ENCODE results near the gene BRINP3.
"Not testable (repeated sequence)": the region's sequence is repeated elsewhere in the genome, so short reads cannot be mapped to it uniquely, and the experiment has no call there.

Gene BRINP3

DNA sequence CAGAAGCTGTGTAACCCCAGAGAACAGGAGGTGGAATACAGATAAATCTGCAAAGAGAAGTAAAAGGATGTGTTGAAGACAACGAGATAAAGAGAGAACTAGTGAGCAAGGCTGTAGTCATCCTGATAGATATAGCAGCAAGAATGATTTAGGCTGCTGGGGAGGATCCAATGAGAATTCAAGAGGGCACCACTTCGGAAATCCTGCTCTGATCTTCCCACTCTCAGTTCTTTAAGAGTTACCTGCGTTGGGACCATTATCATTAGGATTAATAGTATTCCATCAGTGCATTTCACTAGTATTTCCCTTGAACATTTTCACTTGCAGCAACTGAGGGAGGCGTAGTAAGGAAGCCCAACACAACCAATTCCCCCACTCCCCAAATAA, at the start of gene BRINP3:
Gene BRINP3, minus strand, starts transcription at position 103 of the 387 bp plus-strand sequence.
- peak in 2 of 14 donors; percentile 42 to 78 for DNase-seq

DNA sequence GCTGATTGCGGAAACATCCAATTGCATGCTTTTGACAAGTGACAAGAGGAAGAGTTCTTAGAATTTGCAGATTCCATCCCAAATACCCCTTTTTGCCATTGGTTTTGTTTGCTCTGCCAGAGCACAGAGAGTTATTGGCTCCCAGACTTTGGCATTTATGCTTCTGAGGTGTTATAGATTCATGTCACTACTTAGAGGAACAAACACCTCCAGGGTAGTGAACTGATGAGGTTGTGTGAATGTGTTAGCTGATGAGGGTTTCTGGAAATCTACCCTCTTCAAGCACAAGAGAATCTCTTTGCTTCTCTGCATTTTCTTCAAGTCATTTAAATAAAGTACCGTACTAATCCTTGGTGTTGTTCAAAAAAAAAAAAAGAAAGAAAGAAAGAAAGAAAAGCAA, 33.9 kb upstream of the BRINP3 start:
- DNase-seq, result no peak

DNA sequence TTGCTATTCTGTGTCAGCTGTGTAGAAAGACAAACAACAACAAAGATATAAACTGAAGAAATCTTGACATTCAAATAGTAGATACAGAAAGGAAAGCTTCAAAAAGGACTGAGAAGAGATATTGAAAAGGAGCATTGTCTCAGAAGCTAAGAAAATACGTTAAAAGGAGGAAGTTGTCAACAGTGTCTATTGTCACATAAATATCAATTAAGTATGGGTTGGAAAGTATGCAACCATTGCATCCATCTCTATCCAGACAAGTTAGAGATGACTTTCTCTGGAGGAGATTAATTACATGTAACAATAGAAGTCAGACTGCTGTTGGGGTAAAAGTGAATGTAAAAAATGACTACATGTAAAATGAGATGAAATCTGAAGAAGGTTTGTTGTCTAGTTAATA, 29.7 kb upstream of the BRINP3 start:
- DNase-seq, result no peak

DNA sequence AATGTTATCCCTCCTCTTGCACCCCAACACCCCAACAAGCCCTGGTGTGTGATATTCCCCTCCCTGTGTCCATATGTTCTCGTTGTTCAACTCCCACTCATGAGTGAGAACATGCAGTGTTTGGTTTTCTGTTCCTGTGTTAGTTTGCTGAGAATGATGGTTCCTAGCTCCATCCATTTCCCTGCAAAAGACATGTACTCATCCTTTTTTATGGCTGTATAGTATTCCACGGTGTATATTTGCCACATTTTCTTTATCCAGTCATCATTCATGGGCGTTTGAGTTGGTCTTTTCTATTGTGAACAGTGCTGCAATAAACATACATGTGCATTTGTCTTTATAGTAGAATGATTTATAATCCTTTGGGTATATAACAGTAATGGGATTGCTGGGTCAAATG, 26.9 kb upstream of the BRINP3 start:
- not testable (repeated sequence) for DNase-seq

DNA sequence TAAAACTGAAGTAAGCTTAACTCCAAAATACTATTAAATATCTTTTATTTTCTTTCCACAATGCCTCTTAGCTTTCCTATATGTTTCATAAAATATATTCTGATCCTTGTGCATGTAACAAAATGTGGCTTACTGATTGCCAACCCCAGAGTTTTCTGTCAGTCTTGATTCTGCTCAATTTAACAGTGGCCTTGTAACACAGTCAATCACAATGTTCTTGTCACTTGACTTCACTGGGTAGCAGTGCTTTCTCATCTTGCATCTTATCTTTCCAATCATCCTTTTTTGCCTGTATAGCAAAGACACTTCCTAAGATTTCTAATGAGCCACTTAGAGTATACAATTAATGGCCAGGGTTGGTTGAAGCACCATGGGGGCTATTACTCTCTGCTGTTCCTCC, 19.9 kb upstream of the BRINP3 start:
- no peak for DNase-seq

DNA sequence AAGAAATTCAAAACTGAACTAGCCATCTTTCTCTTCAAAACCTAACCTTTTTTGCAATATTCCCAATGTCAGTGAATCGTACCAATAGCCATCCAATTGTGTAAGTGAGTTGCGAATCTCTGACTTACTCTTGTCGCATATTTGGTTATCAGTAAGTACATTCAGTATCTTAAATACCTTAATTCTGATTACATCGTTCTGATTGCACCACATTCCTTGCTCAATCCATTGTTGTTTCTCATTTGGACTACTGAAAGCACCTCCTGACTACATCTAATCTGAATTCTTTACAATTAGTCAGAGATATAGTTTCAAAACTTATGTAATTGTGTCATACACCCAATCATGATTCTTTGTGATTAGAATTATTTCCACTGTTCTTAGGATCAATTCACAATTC, 16.8 kb upstream of the BRINP3 start:
- no peak for DNase-seq

DNA sequence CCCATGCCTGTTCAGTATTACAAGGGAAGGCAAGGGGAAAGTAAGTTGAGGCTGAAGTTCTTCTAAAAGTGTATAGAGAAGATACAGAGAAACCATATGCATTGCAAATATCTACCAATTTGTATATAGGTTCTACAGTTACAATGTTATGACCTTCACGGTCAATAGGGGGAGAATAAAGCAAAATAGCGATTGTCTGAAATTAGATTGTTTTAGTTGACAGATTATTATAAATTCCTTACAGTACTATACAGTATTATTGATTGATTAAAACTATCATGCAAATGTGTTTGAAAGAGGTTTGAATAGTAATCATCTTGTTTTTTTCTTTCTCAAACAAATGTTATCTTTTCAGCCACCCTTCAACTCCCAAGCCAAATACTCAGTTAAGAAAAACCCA, 13.7 kb upstream of the BRINP3 start:
- no peak for DNase-seq

DNA sequence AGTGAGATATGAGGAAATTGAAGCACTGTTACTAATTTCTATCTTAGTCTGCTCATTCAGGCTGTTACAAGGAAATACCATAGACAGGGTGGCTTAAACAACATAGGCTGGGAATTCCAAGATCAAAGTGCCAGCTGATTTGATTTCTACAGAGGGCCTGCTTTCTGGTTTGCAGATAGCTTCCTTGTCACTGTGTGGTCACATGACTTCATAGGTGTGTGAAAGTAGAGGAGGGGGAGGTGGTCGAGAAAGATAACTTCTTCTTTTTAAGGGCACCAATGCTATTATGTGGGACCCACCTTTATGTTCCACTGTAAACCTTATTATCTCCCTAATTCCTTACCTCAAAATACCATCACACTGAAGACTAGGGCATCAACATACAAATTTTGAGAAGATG, 6.4 kb upstream of the BRINP3 start:
- DNase-seq, result no peak

DNA sequence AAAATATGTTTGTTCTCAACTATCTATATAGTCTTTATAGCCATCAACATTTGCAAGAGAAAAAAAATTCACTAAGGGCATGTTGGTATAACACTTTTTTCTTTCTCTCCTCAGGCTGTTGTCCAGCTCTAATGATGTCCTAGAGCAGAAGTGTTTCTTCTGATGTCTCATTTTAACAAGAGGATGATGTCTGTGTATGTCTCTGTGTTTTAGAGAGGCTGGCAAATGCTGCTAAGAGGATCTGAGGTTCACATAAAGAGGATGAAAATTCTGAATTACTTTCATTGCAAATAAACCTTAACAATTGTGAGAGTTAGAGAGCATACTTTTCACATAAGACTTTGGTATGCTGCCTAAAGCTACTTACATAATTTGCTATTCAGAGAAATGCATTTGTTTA, 2.6 kb upstream of the BRINP3 start:
- DNase-seq, result peak in 1 of 14 donors; percentile 20

DNA sequence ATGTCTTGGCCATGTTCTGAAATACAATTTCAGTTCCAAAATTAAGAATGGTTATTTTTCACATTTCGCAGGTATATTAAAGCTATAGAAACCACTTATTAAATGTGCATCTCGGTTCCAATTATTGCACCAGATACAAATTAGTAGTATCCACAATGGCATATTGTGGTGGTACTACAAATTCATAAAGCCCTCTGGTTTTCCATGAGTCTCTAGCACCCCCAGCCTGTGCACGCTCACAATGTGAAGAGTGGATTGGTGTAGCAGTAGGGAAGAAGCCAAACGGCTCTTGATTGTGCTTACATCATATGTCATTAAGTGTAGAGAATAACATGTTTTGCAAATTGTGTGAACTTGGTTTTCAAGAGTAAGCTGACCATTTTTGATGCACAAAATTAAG, 1.9 kb upstream of the BRINP3 start:
- DNase-seq, result peak in 3 of 14 donors; percentile 0 to 81 (median 5)

DNA sequence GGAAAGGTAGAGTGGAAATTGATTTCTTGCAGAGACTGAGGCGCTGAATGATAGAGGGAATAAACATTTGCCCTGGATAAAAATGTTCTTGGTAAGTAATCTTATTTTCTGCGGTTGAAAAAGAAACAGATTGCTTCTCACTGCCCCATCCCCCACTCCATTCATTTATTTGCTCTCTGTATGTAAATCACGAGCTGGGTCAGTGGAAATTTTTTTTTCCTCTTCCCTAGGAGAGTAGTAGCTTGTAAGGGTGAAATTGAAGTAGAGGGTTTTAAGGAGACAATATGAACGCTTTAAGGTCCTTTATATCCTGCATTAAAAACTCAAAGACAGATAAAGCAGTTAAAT, 1.4 kb upstream of the BRINP3 start:
- peak in 2 of 14 donors; percentile 18 to 83 for DNase-seq

DNA sequence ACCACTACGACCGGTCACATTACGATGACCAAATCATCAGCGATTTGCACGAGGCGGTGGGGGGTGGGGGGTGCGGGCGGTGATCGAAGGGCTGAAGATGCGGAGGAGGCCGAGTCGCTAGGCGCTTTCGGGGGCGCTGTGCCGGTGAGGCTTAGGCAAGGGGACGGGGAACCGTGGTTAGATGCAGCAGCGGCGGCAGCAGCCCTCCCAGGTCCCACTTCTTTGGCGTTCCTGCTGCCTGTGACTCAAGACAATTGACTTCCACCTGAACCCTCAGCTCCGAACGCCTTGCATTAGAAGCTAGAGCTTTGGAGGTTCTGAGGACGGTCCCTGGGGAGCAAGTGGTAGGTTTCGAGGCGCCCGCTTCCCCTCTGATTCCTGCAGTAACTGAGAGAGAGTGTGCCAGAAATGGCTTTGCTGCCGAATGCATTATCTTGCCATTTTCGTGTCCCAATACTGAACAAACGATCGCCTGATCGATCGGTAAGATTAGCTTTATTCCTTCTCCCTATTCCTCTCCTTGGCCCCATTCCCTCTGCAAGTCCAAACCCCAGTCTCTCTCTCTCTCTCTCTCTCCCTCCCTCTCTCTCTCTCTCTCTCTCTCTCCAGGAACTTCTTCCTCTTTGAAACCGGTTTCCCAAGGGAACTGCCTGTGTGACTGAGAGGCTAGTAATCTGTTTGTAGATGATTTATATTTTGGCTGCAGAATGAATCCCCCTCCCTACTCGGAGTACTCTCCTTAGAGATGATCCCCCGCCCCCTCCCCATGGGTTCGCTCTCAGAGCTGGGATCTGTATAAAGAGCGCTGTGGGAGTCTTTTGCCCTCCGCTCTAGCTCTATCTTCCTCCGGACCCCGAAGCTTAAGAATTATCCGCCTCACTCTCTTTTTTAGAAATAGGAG, 735 bp upstream of the BRINP3 start:
- DNase-seq, result peak in 9 of 14 donors; percentile 20 to 83 (median 69)

DNA sequence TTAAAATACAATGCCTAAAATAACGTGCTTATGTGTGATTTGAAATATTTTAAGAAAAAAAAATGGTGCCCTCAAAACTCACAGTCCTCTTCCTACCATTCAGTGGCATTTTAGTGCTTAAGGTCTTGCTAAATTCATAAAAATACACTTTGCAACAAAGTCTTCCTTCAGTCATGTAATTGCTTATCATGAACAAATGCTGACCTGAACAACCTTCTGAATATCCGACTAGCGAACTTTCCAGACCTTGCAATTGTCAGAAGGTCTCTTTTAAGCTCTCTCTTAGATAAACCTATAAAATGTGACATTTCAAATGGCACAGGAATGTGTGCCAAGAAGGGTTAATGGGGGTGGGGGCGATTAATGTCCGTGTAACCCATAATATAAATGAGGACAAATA, 858 bp downstream of the BRINP3 start:
- DNase-seq, result peak in 1 of 14 donors; percentile 63

DNA sequence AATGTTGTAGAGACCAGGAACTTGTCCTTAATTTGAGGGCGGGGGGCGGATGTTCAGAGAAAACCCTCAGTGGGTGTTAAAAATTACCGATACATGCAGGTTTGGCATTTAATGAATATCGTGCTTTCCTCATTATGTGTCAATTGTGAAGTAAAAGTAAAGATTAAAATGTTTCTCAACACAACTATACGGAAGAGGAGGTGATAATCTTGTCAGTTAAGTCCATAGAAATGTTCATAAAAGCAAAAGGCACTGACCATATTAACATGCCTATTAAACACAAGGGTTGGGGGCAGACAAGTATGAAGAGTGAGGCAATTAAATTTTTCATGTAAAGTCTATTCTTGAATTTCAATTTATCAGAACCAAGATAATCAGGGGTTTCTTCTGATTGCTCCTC, 1.3 kb downstream of the BRINP3 start:
- peak in 1 of 14 donors; percentile 39 for DNase-seq

DNA sequence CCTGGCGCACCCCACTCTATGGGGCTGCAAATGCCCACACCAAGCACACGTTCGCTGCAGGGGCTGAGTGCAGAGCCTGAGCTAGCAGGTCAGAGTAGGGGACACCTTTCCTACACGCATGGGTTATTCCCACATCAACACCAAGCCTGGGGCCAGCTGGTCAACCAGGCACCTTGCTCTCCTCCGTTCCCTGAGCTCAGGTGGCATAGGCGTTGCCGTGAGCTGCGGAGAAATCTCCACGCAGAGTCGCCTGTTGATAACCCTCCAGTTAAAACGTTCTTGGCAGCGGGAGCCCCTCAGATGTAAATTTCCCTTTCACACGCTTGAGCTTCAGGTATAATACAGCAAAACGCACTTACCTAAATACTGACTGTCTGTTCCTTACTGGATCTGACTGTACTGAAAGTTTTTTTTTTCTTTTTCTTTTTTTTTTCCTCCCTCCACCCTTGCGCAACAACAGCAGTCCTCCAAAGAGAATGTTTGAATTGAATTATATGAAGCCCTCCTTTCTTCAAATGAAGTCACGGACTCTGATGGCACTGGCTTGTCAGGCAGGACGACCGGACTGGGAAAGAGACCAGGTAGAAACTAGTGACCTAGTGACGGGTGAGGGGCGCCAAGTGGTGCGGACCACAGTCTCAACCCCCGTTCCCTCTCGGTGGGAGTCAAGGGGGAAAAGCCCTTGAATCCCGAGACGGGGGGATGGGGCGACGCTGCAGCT, 2.1 kb downstream of the BRINP3 start:
- DNase-seq, result peak in 7 of 14 donors; percentile 4 to 81 (median 18)

DNA sequence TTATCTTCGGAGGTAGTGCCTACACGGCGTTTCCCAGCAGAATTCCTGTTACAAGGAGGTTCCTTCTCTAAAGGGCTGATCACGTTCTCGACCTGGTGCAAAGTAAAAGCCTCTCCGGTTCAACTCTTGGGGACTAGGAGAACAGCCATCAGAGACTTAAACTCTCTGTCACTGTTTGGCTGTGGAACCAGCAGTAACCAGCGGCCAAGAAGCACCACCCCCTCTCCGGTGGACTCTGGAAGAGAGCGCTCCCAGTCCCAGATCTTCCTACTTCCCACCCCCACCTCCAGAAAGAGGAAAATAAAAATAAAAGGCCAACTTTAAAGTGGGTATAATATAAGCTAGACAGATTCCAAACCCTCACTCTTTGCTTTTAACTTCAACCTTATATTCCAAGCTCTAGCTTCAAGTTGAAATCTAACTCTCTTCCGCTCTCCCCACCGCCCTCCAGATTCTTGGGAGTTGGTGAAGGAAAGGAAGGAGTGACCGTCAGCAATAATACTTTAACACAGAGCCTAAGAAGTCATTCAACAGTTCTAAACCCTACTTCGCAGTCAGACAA, 2.9 kb downstream of the BRINP3 start:
- DNase-seq, result peak in 9 of 14 donors; percentile 4 to 76 (median 17)

DNA sequence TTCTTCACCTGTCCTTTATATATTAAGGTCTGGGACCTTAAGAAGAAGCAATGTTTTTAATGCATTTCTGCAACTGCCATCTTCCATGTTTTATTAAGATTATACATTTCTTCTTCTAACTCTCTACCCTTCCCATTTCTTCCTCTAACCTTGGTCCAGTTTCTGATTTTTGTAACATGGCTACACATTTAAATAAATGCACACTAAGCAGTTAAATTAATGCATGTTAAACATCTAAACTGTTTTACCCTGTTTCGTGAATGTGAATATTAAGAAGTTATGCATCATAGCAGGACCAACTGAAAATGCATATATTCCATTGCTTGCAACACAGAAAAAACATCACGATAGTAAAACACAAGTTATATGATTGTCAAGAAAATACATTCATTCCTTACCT, 3.7 kb downstream of the BRINP3 start:
- no peak for DNase-seq

DNA sequence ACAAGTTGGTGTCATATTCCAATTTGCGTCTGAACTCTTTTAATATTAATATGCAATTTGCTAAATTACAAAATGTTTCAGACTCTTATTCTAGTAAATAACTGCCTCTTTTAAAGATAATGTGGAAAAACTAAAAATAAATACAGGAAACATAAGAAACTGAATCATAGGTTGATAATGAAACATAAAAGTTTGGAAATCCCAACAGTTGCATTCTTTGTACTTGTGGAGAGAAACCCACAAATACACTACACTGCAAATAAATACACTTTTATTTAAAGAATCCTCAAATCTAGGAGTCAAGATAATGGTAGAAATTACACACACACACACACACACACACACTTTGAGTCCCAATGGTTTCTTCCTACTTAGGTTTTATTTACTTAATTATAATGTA, 5.2 kb downstream of the BRINP3 start:
- peak in 1 of 14 donors; percentile 29 for DNase-seq

DNA sequence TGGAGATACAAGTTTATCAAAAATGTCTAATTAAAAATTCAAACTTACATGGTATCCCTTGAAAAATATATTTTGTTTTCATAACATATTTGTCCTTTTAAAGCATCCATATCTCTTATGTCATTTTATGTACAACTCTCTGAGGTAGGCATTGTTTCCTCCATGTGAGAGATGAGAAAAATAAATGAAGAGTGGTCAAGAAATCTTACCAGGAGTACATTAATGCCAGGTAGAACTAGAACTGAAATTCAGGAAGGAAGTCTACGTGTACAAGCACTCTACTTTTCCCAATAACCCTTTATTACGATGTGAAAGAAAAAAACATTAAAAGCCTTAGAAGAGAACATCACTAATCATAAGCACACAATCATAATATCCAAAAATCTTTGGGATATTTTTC, 5.6 kb downstream of the BRINP3 start:
- peak in 1 of 14 donors; percentile 24 for DNase-seq

DNA sequence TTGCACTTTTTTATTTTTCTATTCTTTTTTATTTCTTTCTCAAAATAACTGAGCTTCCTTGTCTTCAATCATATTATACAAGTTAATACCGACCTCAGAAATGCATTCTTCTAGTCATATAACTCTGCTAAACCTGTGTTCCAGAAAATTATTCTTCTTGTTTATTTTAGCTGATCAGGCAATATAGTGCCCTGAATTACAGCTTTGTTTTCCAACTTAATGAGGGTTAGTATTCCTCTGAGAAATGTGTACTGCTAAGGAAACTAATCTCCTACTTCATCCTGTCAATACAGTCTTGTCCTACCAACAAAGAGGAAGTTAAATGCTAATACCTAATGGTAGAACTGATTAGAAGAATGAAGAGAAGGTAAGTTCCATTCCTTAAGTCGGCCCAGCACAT, 13.0 kb downstream of the BRINP3 start:
- no peak for DNase-seq

DNA sequence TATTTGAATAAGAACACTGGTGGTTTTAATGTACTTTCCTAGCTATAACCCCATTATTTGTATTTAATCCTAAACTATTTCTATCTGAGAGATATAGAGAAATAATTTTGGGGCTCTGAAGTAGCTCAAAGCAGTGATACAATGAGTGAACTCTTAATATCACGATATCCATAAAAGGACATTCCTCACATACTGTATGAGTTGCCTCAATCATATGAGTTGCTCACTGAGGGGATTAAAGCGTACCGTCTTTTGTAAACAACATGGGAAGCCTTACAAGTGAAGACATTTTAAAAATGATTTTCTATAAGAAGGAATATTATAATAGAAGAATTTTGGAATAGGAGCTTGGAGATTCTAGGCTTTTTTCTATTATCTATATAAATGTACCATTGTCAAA, 21.5 kb downstream of the BRINP3 start:
- no peak for DNase-seq

DNA sequence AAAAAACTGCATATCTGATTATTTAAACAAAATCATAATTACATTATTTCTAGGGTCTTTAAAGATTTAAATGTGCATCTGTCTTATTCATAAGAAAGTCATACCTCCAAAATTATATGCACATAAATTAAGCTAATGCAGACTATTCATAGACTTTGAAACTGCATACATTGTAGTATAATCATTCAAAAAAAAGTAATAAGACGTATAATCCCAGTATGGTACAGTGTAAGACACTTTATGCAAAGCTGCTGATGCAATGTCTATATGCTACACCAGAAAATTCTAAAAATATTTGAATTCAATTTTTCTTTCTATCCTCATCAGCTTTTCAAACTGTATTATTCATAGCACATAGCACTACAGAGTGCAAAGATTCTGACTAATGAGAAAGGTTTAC, 22.0 kb downstream of the BRINP3 start:
- DNase-seq, result no peak

DNA sequence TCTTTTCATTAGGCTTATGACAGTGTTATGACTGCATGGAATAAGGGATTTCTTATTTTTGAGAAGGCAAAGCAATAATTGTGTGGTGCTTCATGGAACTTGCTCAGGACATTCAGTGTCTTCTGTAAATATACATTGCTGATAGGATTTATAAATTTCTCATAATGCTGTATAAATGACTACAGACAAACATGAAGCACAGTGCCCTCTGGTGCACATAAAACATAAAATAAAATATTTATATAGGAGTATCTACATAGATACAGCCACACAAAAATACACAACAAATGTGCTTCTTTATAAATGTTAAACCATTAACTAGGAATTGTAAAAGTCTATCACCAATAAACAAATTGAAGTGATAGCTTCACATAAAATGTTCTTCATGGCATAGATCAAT, 24.1 kb downstream of the BRINP3 start:
- DNase-seq, result no peak

Data from C1 segment of cervical spinal cord (tissue), 14 donors.